Tibial nerve (tissue), 3 donors: ENCODE data around the gene FAT1.

Source experiments
- POLR2A ChIP-seq, 2 donors: fragments of 450-650 bp; IDR thresholded peaks; one replicate each; pipeline ENCODE4 v1.6.1; 2017; ENCODE audit warnings: antibody characterized with exemption in 2 of 2, mild to moderate bottlenecking in 2 of 2, moderate library complexity in 2 of 2
- TF ChIP-seq, protein P1 (sequence below), 5 experiments: fragments of 200-600 bp in 3 of 5; fragments of 450-650 bp in 2 of 5; sonication (generic) in 3 of 5; IDR thresholded peaks; one replicate each; pipeline ENCODE4 v1.5.1; 2016 to 2019; ENCODE audit warnings: antibody characterized with exemption in 5 of 5, mild to moderate bottlenecking in 3 of 5, moderate library complexity in 2 of 5

DNA sequence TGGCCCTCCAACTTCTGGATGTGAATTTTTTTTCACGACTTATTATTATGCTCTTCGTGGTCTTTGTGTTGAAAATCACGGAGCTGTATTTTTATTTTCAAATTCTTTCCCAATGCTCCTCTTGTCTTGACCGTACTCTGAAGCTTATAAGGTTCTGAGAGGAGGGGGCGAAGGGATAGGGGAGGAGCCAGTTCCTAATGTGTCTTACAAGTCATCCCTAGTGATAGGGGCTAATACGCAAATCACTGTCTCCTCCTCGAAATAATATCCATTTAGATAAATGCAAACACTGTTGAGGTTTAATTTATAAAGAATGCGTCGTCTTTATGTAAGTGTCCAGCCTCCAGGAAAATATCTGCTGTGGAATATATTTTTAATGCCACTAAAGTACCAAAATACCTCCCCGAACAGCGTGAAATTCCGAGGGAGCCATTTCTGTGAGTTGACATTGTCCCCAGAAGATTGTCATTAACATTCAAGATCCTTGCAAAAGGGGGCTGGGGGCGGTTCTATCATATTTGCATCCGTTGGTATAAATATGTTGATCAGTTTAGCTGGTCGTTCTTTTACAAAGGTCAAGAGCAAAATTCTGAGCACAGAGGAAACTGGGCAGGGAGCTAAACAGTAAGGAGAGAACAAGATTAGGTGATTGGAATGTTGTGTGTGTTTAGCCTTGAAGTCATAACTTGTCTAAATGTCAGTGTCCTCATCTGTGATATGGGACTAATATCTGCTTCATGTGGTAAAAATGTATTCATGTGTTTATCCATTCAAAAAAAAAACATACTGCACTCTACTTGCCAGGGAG lies 3.7 kb upstream of the FAT1 start:
- TF ChIP-seq, protein P1, sequence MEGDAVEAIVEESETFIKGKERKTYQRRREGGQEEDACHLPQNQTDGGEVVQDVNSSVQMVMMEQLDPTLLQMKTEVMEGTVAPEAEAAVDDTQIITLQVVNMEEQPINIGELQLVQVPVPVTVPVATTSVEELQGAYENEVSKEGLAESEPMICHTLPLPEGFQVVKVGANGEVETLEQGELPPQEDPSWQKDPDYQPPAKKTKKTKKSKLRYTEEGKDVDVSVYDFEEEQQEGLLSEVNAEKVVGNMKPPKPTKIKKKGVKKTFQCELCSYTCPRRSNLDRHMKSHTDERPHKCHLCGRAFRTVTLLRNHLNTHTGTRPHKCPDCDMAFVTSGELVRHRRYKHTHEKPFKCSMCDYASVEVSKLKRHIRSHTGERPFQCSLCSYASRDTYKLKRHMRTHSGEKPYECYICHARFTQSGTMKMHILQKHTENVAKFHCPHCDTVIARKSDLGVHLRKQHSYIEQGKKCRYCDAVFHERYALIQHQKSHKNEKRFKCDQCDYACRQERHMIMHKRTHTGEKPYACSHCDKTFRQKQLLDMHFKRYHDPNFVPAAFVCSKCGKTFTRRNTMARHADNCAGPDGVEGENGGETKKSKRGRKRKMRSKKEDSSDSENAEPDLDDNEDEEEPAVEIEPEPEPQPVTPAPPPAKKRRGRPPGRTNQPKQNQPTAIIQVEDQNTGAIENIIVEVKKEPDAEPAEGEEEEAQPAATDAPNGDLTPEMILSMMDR (IDR thresholded peaks at IDR 0.05) = no peak
- no peak for TF ChIP-seq POLR2A (IDR thresholded peaks at IDR 0.05)
